Stromal cell of bone marrow (primary cell): ENCODE measurements around the gene TTLL12.

Experiments used
- DNase-seq: peaks from one replicate; pipeline ENCODE4 v3.0.0-alpha.2; 2012; ENCODE audit warnings: low read depth

Gene TTLL12

GRCh38 chr22:43172191-43172590 lies 14.7 kb downstream of the TTLL12 start:
- DNase-seq, result no peak

DNA sequence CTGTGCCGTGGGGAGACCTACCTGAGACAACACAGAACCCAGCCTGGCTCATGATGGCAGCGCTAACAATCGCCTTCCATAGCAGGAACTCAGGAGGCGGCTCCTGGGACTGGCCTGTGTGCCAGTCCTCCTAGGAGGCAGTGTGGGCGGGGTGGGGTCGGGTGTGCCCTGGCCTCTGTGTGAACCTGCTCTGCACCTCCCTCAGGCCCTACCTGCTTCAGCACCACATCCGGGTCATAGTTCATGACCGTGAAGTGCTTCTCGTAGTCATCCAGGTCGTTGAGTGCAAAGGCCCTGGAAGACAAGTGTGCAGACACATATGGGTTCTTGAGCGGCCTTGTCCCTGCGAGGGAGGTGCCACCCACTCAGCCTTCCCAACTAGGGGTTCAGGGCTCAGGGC lies 15.3 kb downstream of the TTLL12 start:
- DNase-seq, result no peak

DNA sequence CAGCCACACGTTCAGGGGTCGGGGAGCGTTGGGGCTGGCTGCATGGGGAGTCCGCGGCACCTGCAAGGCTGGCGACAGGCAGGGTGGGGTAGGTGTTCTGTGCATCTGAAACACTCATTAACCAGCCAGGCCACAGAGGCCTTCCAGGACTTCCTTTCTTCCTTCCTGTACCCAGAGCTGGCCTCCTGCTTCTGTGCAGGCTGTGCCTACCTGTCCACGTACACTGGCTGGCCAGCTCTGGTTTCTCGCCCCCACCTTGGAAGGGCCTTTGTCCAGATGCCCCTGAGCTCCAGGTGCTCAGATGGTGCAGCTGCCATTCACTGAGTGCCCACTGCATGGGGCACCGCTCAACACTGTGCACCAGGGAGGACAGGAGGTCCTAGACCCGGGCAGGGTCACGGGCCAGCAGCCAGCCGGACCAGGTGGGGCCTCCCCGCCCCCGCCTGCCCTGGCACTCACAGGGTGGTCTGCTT lies 15.9 kb downstream of the TTLL12 start:
- no peak for DNase-seq

DNA sequence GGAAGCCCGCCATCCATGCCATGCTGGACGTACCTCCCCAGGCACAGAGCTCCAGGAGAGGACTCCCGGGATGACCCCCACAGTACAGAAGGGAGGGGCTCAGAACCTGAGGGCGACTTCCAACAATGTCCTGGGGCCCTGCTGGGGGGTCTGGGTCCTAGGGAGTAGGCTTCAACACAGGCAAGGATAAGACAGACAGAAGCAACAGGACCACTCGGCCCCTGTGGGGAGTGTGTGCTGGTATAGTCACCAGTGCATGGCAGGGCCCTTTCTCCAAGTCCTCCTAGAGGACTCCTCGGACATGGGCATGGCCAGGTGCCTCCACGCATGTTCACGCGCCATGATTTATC lies 16.8 kb downstream of the TTLL12 start:
- no peak for DNase-seq

DNA sequence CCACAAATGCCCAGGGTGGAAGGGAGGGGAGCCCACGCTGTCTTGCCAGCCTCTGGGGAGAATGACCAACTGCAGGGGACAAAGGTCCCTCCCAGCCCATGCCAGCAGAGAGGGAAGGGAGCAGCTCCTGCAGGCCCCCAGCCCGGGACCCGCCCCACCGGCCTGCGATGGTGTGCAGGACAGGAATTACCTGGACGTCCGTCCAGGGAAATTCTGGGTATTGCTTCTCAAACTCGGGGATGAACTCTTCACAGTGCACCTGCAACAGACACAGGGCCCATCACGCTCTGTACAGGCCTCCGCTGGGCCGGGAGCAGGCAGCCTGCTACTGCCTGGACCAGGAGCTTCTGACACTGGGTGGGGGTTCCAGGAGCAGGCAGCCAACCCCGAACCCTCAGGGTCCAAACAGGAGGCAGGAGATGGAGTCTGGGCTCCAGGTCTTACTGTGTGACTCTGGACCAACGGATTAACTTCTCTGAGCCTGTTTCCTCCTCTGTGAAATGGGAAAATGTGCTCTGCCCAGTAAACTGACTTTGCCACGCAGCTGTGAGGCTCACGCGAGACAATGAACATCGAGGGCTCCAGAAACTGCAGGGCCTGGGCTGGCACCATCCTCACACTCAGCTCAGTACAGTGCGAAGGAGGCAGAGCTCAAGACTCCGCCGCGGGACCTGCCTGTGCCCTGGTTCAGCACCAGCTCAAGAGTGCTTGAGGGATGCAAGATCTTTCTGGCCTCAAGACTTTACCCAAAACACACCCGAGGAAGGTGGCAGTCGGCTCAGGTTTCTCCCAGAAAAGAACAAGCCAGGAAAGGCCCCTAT lies 17.4 kb downstream of the TTLL12 start:
- no peak for DNase-seq

DNA sequence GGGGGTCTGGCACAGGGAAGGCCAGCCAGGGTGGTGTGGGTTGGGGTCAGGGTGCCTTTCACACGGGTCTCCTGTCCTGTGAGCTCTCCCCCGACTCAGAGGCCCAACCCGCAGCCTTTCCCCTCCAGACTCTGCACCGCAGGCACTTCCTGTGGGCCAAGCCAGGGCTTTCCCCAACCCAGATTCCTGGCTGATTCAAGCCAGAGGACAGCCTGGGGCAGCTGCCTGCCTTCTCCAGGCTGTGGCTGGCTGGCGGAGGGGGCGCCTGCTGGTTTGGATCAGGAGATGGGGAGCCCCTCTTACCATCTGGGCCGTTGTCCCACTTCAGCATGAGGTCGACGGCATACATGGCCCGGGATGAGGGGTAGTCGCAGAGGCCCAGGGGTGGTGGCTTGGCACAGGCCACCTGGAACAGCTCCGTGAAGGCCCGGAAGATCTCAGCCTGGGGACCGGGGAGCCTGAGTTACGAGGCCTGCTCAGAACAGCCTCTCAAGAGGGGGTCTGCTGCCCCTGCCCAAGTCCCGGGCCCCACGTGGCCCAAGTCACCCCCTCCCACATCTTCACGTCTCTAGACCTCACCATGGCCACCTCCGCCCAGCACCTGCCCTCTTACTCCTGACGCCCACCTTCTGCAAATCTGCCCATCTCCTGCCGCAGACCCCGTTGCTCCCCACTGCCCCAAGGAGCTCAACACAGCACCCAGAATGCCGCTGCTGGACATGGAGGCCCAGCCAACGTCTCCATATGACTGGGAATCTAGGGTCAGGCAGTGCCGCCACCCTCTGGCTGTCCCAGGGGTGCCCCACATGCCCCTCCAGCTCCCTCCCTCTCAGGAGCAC lies 18.2 kb downstream of the TTLL12 start:
- no peak for DNase-seq

DNA sequence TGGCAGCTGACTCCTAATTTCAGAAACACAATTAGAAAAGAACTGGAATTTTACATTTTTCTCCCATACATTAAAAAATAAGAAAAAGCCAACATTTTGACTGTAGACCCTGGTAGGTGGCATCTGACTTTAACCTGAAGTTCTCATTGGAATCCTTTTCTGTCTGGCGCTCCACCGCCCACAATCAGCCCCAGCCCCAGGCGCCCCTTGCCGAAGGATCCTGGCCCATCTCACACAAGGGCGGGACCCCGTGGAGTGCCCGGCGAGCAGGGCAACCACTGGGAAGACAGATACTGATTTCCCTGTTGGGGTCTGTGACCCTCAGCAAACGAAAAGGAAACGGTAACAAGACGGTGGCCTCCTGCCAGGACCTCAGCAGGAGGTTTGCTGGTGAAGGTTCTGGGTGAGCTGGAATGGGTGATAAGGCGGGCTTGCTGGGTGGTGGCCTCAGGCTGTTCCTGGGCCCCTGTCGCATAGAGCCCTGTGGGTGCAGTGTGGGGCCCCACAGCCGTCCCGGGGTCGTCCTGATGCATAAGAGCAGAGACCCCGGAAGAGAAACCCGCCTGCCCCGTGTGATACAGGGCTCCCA lies 19.8 kb downstream of the TTLL12 start:
- DNase-seq, result no peak

DNA sequence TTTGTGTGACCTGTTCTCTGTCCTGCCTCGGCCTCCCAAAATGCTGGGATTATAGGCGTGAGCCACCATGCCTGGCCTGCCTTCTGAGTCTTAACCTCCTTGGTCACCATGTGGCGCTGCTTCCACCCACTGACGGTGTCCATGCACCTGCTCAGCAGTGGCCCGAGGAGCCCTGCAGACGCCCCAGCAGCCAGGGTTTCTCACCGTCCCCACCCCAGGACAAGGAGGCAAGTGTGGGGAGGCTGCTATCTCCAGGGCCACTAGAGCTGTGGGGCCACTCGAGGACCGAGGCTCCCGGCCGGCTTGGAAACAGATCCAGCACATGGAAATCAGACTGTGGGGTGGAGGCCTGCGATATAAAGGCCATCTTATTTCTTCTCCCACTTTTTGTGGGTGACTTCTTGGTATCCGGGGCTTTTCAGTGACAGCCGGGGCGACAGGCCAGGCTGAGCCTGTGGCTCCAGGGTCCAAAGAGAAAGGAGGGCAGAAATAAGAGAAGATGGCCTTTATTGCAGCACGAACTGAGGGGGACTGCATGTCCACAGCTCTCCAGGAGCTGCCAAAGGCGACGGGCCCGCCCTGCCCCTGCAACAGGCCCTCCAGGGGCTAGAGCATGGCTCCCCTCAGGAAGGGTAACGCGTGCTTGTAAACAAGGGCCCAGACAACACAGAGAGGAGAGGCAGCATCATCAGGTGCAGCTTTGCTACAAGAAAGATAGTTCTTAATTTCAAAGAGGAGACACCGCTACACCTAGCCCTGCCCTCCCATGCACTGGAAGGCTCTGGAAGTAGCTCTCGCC lies 20.6 kb downstream of the TTLL12 start:
- DNase-seq, result no peak

DNA sequence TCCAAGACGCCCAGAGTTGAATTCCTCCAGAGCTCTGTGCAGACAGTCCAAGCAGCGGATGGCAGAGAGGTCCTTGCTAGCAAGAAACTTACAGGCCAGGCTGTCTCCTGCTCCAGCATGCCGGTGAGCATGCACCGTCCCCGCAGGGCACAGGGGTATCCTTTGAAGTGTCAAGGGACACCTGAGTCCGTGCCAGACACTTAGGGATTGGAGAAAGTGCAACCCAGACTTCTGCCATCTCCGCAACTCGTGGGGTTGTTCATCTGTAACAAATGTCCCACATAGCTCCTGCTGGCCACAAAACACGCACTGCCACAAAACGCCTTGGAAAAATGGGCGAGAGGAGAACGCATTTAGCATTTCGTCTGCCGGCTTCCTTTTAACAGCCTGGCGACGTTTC lies 22.3 kb downstream of the TTLL12 start:
- DNase-seq, result no peak

- DNase-seq, result no peak
These were observed 23.6 kb downstream of the TTLL12 start for GRCh38 chr22:43163241-43163795.

DNA sequence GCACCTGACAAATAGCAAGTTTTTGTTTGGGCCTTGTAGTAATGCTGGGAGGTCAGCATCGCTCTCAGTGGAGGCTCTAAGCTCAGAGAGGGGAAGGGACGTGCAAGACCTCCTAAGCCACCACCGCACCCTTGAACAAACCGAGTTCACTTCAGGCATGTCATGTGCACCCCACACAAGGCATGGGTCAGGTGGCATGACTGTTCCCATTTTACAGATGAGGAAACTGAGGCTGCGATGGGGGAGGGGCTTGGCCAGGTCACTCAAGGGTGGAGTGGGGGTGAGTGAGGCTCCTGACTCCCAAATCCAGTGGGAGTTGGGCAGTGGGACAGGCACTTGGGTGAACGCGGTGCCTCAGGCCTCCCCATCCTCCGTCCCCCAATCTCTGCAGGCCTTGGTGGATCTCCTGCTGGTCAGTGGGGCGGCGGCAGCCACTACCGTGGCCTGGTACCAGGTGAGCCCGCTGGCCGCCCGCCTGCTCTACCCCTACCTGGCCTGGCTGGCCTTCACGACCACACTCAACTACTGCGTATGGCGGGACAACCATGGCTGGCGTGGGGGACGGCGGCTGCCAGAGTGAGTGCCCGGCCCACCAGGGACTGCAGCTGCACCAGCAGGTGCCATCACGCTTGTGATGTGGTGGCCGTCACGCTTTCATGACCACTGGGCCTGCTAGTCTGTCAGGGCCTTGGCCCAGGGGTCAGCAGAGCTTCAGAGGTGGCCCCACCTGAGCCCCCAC lies 24.4 kb downstream of the TTLL12 start:
- DNase-seq, result no peak

GRCh38 chr22:43160497-43161126 lies 26.3 kb downstream of the TTLL12 start:
- DNase-seq, result no peak

- no peak for DNase-seq
These were observed 27.3 kb downstream of the TTLL12 start for GRCh38 chr22:43159484-43160178.

DNA sequence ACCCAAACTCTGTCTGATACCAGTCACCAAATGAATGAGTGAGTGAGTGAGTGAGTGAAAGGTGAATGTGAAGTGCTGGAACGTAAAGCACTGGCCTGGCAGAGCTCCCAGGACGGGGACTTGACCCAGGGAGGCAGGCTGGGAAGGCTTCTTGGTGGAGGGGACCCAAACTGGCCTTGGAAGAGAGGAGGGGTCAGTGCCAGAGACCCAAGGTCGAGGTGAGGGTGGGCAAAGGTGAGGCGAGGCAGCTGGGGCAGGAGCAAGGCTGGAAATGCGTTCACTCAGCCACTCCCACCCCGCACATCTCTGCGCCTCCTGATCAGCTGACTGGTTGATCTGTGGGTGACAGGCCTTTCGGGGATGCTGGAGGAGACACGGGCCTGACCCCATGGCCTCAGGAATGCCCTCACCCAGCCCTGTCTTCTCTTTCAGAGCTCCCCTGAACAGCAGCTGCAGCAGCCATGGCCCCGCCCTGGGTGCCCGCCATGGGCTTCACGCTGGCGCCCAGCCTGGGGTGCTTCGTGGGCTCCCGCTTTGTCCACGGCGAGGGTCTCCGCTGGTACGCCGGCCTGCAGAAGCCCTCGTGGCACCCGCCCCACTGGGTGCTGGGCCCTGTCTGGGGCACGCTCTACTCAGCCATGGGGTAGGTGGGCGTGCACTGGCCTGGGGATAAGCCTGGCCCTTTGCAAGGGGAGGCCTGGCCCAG lies 28.0 kb downstream of the TTLL12 start:
- DNase-seq, result no peak

- no peak for DNase-seq
These were observed 28.9 kb downstream of the TTLL12 start for GRCh38 chr22:43157874-43158546.

- DNase-seq, result no peak
These were observed 30.5 kb downstream of the TTLL12 start for GRCh38 chr22:43156413-43156812.

- DNase-seq, result no peak
These were observed 31.1 kb downstream of the TTLL12 start for GRCh38 chr22:43155789-43156188.

DNA sequence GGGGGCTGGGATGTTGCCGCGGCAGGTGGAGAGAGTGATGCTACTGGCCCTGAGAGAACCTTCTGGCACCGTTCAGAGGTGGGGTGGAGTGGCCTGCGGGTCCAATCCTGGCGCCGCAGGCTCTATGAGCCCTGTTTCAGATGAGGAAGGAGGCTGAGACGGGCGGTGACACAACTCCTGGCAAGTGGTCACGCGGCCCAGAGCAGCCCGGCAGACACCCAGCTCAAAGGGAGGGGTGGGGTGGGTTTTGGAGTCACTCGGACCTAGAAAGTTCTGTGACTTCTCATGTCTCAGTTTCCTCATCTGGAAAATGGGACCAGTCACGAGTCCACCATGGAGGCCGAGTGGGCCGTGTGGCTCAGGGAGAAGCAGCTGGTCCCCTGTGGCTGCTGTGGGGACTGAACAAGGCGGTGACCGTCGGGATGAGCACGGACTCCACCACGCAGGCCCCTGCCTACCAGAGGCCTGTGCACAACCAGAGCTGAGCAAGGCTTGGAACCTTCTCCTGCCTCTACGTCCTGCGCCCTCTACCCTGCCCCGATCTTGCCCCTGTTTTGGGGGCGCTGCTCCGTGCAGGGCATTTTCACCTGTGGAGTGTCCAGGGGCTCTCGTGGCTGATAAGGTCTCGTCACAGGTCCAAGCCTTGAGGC lies 31.9 kb downstream of the TTLL12 start:
- DNase-seq, result no peak
